Activated T-cell treated with anti-CD3 and anti-CD28 coated beads, Interleukin-2, amount 50 U/mL, for 24 hours (primary cell): ENCODE data around the gene CD300H.
"Not testable (repeated sequence)": the region's sequence is repeated elsewhere in the genome, so short reads cannot be mapped to it uniquely, and the experiment has no call there.

Source experiments
- DNase-seq: peaks from one replicate; pipeline ENCODE4 v3.0.0-alpha.2; 2020
- H3K27ac Mint-ChIP-seq: 2 replicates; pipeline ENCODE4 v1.8.0; 2020; ENCODE audit warnings: mild to moderate bottlenecking, mixed read lengths
- H3K27me3 Mint-ChIP-seq: 2 replicates; pipeline ENCODE4 v1.8.0; 2020; ENCODE audit warnings: mixed read lengths
- H3K36me3 Mint-ChIP-seq: 2 replicates; pipeline ENCODE4 v1.8.0; 2020; ENCODE audit warnings: low read depth, mixed read lengths
- H3K4me1 Mint-ChIP-seq: 2 replicates; pipeline ENCODE4 v1.8.0; 2020; ENCODE audit warnings: low read depth, mixed read lengths
- H3K4me3 Mint-ChIP-seq: 2 replicates; pipeline ENCODE4 v1.8.0; 2020; ENCODE audit warnings: mild to moderate bottlenecking, moderate library complexity, mixed read lengths
- H3K9me3 Mint-ChIP-seq: 2 replicates; pipeline ENCODE4 v1.8.0; 2020; ENCODE audit warnings: mixed read lengths

CD300H gene

GRCh38 chr17:74598346-74599022 lies 31.2 kb upstream of the CD300H start:
- no peak overlapping the region for H3K4me3 Mint-ChIP-seq
- H3K27ac Mint-ChIP-seq = no peak overlapping the region
- no peaks in the 10 kb centered on the region for H3K36me3 Mint-ChIP-seq
- DNase-seq = no peak
- no peaks in the 10 kb centered on the region for H3K9me3 Mint-ChIP-seq
- peaks cover 20% of the 10 kb centered on the region for H3K27me3 Mint-ChIP-seq
- peaks cover 13% of the 10 kb centered on the region for H3K4me1 Mint-ChIP-seq

DNA sequence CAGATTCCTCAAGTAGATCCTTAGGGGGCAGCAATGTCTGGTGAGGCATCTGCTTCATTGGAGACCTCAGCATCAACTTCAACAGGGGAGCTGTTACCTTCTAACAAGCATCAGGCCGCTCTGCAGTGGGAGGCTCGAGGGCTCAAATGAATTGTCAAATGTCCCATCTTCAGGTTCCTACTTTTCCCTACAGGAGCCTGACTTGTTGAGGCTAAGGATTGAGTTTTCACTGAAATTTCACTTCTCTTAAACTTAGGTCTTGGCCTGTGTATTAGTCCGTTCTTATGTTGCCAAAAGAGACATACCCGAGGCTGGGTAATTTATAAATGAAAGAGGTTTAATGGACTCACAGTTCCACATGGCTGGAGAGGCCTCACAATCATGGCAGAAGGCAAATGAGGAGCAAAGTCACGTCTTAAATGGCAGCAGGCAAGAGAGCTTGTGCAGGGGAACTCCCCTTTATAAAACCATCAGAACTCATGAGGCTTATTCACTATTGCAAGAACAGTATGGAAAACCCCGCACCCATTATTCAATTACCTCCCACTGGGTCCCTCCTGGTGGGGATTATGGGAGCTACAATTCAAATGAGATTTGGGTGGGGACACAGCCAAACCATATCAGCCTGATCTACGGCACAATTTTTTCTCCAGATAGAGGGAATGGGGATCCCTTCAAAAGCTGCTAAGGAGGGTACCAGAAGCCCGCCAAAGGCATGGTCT lies 29.9 kb upstream of the CD300H start:
- H3K4me3 Mint-ChIP-seq = no peak overlapping the region
- peaks cover 19% of the 10 kb centered on the region for H3K27me3 Mint-ChIP-seq
- DNase-seq = no peak
- H3K4me1 Mint-ChIP-seq = peaks cover 16% of the 10 kb centered on the region
- H3K9me3 Mint-ChIP-seq = no peaks in the 10 kb centered on the region
- no peak overlapping the region for H3K27ac Mint-ChIP-seq
- H3K36me3 Mint-ChIP-seq = no peaks in the 10 kb centered on the region

DNA sequence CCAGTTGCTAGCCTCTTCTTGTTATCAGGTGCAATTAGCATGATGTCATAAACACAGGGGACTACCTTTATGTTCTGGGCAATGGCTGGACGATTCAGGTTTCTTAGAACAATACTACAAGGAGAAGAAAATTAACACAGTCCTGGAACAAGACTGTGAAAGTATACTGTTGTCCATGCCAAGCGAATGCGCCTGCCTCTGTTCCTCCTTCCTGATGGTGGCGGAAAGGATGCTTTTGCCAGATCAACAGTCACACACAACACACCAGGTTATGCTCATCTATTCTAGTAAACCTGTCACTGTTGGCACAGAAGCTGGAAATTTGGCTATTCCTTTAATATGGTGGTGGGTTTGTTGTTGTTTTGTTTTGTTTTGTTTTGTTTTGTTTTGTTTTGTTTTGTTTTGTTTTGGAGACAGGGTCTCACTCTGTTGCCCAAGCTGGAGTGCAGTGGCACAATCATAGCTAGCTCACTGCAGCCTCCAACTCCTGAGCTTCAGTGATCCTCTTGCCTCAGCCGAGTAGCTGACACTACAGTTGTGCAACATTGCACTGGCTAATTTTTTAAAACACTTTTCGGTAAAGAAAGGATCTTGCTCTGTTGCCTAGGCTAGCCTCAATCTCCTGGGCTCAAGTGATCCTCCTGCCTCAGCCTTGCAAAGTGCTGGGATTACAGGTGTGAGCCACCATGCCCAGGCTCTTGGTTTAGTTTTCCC lies 27.9 kb upstream of the CD300H start:
- no peaks in the 10 kb centered on the region for H3K9me3 Mint-ChIP-seq
- H3K27ac Mint-ChIP-seq = no peak overlapping the region
- DNase-seq = no peak
- H3K27me3 Mint-ChIP-seq = peaks cover 21% of the 10 kb centered on the region
- no peaks in the 10 kb centered on the region for H3K36me3 Mint-ChIP-seq
- H3K4me1 Mint-ChIP-seq = peaks cover 21% of the 10 kb centered on the region
- no peak overlapping the region for H3K4me3 Mint-ChIP-seq

DNA sequence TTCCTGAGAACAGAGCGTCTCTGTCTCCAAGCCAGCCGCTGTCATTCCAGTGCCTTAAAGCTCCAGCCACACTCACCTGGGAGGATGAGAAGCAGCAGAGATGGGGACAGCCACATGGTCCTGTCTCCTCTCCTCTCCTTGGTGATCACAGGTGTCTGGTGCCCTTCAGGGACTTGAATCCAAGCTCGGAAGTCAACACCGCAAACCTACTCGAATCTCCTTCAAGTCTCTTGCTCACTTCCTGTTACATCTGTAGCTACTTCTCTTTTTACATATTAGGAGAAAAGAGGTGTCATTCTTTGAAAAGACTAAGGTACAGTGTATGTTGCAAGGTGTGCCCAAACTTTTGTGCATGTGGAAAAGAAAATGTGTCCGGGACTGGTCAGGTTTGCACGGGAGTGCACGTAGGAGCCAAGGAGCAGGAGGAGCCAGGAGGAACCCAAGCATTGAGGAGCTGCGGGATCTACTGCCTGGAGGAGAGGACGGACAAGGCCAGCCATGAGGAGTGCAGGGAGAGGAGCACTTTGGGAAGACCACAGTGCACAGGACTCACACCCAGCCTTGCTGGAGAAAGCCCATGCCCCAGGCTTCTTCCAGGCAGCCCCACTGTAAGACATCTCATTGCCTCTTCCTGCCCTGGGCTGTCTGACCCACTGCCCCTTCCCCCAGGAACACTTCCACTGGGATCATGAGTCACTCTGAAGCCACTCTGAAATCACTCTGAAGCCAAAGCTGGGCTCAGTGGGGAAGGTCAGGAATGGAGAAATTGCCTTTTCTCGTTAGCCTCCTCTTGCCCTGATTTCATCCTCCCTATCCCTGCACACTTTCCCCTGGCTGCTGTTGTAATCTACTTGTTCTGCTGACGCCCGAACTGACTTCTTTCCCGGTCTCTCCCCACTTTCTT lies 25.0 kb upstream of the CD300H start, which contains the start of gene CD300LD:
CD300LD (minus strand) TSS at position 197 of the 904 bp plus-strand sequence; CDS start at position 116, 81 bp downstream.
- peaks cover 23% of the 10 kb centered on the region for H3K27me3 Mint-ChIP-seq

DNA sequence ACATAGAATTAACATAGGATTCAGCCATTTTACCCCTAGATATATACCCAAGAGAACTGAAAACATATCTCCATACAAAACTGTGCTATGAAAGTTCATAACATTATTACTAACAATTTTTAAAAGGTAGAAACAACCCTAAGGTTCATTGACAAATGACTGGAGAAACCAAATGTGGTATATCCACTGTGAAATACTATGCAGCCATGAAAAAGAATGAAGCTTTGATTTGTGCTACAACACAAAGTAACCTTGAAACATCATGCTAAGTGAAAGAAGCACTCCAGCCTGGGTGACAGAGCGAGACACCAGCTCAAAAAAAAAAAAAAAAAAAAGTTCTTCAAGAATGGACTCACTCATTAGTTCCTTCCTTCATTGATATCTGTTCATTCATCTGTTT lies 24.2 kb upstream of the CD300H start:
- no peaks in the 10 kb centered on the region for H3K9me3 Mint-ChIP-seq

More for the DNA sequence above, 25.0 kb upstream of the CD300H start, which contains the start of gene CD300LD:
- Mint-ChIP-seq H3K9me3 (no peaks in the 10 kb centered on the region), H3K4me3 (no peak within 1 kb of the TSS), H3K4me1 (peaks cover 12% of the 10 kb centered on the region), H3K36me3 (no peaks in the 10 kb centered on the region), H3K27ac (peak within 1 kb of the TSS; percentile 2)
- no peak for DNase-seq

DNA sequence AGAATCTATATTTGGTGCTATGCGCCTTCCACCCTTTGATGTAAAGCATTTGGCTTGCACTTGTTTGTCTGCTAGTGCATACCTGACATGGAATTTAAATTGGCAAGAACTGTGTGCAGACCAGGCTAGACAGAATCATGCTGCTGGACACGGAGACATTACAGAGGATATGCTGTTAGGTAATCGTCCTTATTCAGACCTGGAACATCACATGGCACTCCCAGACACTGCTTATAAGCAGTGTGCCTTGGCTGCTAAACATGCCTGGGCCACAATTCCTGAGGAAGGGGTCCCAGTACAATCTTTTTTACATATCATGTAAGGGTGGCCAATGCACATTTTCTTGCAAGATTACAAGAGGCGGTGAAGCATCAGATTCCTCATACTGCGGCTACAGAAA lies 18.4 kb upstream of the CD300H start:
- H3K4me1 Mint-ChIP-seq = no peaks in the 10 kb centered on the region
- peaks cover 14% of the 10 kb centered on the region for H3K27me3 Mint-ChIP-seq
- no peak overlapping the region for H3K4me3 Mint-ChIP-seq
- H3K9me3 Mint-ChIP-seq = no peaks in the 10 kb centered on the region
- H3K36me3 Mint-ChIP-seq = no peaks in the 10 kb centered on the region
- H3K27ac Mint-ChIP-seq = no peak overlapping the region
- DNase-seq = no peak

More for the DNA sequence above, 24.2 kb upstream of the CD300H start:
- no peaks in the 10 kb centered on the region for H3K36me3 Mint-ChIP-seq
- no peak overlapping the region for H3K4me3 Mint-ChIP-seq
- H3K27me3 Mint-ChIP-seq = peaks cover 26% of the 10 kb centered on the region
- no peak for DNase-seq
- no peak overlapping the region for H3K27ac Mint-ChIP-seq
- H3K4me1 Mint-ChIP-seq = peaks cover 12% of the 10 kb centered on the region

DNA sequence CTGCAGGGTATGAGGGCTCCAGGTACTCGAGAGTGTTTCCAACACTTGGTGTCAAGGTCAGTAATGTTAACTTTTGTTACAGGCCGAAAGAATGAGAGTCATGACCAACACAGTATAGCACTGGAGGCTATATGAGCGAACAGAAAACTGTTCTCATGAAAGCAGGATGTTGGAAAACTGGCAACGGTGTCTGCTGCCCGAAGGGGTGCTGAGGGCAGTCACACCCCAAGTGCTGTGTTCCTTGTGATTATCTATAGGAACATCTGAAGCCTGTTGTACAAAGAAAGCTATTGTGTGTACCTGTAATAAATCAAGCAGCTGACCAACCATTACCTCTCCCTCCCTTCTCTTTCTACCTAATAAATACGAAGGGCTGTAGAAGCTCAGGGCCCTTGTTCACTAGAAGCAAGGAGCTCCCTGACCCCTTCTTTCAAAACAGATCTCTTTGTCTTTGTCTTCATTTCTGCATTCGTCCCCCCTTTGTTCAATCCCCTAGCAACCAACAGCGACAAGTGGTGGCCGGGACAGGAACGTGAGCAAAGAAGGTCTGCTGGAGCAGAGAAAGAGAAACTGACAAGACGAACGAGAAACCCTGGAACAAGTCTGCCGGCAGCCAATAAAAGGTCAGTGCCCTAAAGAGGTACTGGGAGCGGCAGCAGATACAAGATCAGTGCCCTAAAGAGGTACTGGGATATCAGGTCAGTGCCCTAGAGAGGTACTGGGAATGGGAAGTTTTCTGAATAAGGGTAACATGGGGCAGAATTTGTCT lies 17.2 kb upstream of the CD300H start:
- no peak for DNase-seq
- H3K27me3 Mint-ChIP-seq = peaks cover 10% of the 10 kb centered on the region
- no peaks in the 10 kb centered on the region for H3K9me3 Mint-ChIP-seq
- peaks cover 6% of the 10 kb centered on the region for H3K4me1 Mint-ChIP-seq
- H3K4me3 Mint-ChIP-seq = no peak overlapping the region
- no peaks in the 10 kb centered on the region for H3K36me3 Mint-ChIP-seq
- H3K27ac Mint-ChIP-seq = no peak overlapping the region

DNA sequence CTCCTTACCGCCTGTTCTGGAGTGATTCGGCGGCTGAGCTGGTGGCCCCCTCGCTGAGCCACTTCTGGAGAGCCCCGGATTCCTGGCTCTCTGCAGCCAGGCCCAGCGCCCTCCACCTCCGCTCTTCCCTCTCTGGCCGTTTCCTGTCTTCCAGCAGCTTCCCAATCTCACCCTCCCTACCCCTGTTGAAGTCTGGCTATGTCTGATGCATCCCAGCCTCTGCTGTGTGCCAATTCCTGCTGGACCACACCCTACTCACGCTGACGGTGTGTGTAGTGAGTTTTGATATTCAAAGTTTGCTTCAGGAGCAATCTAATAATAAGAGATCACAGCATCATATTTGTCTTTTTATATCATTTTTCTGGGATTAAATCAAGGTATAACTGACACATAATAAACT lies 15.3 kb upstream of the CD300H start:
- Mint-ChIP-seq H3K27ac (no peak overlapping the region), H3K27me3 (peaks cover 3% of the 10 kb centered on the region), H3K9me3 (no peaks in the 10 kb centered on the region), H3K4me3 (no peak overlapping the region), H3K4me1 (peaks cover 6% of the 10 kb centered on the region), H3K36me3 (no peaks in the 10 kb centered on the region)
- no peak for DNase-seq

DNA sequence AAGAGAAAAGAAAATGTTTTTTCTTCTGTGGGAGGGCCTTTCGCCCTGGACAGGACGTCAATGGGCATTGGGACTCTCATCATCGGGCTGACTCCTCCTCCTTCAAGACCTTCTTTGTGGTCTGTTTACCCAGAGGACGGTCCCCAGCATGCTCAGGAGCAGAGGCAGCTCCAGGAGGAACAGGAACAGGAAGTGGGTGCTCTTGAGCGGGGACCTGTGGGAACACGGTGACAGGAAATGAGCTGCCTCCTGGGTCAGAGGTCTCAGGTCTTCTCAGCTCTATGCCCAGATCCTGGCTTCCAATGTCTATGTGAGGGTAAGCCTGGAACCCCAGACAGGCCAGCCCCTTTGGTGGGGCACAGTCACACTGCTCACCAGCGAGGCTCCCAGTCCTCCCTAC lies 12.6 kb upstream of the CD300H start:
- Mint-ChIP-seq H3K9me3 (no peaks in the 10 kb centered on the region), H3K4me1 (peaks cover 6% of the 10 kb centered on the region), H3K27ac (no peak overlapping the region), H3K36me3 (no peaks in the 10 kb centered on the region), H3K27me3 (peaks cover 5% of the 10 kb centered on the region), H3K4me3 (no peak overlapping the region)
- no peak for DNase-seq

- H3K27ac Mint-ChIP-seq = no peak overlapping the region
- DNase-seq = no peak
These were observed 11.7 kb upstream of the CD300H start for GRCh38 chr17:74578979-74579378.

DNA sequence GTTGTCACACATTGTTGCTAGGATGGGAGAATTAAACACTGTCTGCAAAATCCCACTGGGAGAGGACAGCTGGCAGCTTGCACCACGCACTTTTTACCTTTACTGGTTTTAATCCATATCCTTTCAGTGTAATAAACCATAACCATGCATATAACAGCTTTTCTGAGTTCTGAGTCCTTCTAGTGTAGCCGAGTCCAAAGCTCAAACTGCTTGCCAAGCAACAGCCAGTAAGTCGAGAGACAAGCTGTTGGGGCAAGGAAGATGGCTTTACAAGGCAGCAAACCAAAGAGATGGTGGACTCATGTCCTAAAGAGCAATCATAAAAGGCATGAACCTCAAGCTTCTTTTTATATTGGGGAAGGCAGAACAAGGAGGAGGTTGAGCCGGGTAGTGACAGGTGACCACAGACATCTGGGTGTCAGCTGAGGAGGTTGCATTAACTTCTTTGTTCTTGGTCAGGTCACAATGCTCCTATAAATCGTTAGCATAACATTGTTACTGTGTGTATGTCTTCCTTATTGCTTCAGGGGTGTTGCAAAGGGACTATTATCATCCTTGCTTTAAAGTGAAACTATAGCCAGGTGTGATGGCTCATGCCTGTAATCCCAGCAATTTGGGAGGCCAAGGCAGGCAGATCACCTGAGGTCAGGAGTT lies 7.3 kb upstream of the CD300H start:
- Mint-ChIP-seq H3K9me3 (no peaks in the 10 kb centered on the region), H3K27ac (no peak overlapping the region), H3K36me3 (no peaks in the 10 kb centered on the region), H3K4me3 (no peak overlapping the region), H3K27me3 (peaks cover 14% of the 10 kb centered on the region), H3K4me1 (peaks cover 9% of the 10 kb centered on the region)
- DNase-seq = no peak

More at GRCh38 chr17:74578979-74579378, 11.7 kb upstream of the CD300H start:
- Mint-ChIP-seq H3K4me3 (no peak overlapping the region), H3K4me1 (peaks cover 6% of the 10 kb centered on the region), H3K27me3 (peaks cover 7% of the 10 kb centered on the region), H3K36me3 (no peaks in the 10 kb centered on the region), H3K9me3 (no peaks in the 10 kb centered on the region)

DNA sequence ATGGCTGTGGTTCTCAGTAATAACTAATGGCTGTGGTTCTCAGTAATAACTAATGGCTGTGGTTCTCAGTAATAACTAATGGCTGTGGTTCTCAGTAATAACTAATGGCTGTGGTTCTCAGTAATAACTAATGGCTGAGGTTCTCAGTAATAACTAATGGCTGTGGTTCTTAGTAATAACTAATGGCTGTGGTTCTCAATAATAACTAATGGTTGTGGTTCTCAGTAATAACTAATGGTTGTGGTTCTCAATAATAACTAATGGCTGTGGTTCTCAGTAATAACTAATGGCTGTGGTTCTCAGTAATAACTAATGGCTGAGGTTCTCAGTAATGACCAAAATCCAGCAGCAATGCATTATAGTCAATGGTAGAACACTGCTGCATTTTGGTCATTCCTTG lies 6.3 kb upstream of the CD300H start:
- not testable (repeated sequence) for H3K4me3 Mint-ChIP-seq, H3K27ac Mint-ChIP-seq, H3K9me3 Mint-ChIP-seq, H3K36me3 Mint-ChIP-seq, DNase-seq
- Mint-ChIP-seq H3K27me3 (peaks cover 20% of the 10 kb centered on the region), H3K4me1 (peaks cover 19% of the 10 kb centered on the region)

DNA sequence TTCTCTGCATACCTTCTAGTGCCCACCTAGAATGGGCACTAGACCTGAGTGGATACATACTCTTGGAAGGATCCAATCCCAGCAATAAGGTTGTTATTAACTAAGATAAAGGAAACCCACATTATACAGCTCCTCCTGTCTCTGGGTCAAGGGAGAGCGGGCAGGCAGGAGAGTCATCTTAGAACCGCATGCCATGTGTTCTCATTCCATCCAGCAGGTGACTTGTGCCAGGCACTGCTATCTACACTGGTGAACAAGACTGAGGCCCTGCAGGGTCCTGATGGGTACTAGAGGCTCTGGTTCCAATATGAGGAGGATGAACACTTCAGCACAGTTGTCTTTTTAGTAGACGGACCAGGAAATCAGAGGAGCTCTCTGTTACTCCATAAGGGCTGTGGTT lies 5.9 kb upstream of the CD300H start:
- peaks cover 19% of the 10 kb centered on the region for H3K4me1 Mint-ChIP-seq
- H3K4me3 Mint-ChIP-seq = no peak overlapping the region
- no peak overlapping the region for H3K27ac Mint-ChIP-seq
- H3K9me3 Mint-ChIP-seq = no peaks in the 10 kb centered on the region
- peaks cover 25% of the 10 kb centered on the region for H3K27me3 Mint-ChIP-seq
- H3K36me3 Mint-ChIP-seq = no peaks in the 10 kb centered on the region
- no peak for DNase-seq
